ENCODE results near the gene PFDN1. TPM values are rescaled to one million over a fixed set of nuclear protein-coding genes. Genes with fewer than 3 reads are reported as not detected.
A peak's percentile ranks its signal among the peaks of the same experiment; 100 is the strongest.

Gene PFDN1
- total RNA-seq, 1 donor from 2014 or later, result 57.9 TPM

DNA sequence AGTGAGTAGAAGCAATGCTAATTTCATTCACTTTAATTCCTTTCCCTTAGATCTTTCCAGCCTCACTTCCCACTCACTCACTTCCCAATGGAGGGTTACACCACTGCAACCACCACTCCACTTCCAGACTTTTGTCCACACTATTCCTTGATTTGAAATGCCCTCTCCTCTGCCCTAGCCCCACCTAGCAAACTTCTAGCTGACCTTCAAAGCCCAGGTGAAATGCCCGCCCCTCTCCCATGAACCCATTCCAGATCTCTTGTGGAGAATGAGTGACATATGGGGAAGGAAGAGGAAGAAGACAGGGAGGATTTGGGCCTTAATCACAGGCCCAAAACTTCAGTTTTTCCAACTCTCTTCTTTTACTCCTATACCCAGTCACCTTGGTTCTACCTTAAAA lies 37.1 kb downstream of the PFDN1 start:
- DNase-seq (ENCODE audit: extremely low spot score, unreplicated experiment), result no peak
- Mint-ChIP-seq H3K27ac (peak overlapping the region; percentile 37), H3K9me3 (no peaks in the 10 kb centered on the region), H3K4me1 (ENCODE audit: unreplicated experiment) (peaks cover 22% of the 10 kb centered on the region), H3K4me3 (no peak overlapping the region), H3K36me3 (peaks cover 14% of the 10 kb centered on the region), H3K27me3 (no peaks in the 10 kb centered on the region)
- TF ChIP-seq, protein P1, sequence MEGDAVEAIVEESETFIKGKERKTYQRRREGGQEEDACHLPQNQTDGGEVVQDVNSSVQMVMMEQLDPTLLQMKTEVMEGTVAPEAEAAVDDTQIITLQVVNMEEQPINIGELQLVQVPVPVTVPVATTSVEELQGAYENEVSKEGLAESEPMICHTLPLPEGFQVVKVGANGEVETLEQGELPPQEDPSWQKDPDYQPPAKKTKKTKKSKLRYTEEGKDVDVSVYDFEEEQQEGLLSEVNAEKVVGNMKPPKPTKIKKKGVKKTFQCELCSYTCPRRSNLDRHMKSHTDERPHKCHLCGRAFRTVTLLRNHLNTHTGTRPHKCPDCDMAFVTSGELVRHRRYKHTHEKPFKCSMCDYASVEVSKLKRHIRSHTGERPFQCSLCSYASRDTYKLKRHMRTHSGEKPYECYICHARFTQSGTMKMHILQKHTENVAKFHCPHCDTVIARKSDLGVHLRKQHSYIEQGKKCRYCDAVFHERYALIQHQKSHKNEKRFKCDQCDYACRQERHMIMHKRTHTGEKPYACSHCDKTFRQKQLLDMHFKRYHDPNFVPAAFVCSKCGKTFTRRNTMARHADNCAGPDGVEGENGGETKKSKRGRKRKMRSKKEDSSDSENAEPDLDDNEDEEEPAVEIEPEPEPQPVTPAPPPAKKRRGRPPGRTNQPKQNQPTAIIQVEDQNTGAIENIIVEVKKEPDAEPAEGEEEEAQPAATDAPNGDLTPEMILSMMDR (conservative IDR thresholded peaks at IDR 0.05), result no peak

DNA sequence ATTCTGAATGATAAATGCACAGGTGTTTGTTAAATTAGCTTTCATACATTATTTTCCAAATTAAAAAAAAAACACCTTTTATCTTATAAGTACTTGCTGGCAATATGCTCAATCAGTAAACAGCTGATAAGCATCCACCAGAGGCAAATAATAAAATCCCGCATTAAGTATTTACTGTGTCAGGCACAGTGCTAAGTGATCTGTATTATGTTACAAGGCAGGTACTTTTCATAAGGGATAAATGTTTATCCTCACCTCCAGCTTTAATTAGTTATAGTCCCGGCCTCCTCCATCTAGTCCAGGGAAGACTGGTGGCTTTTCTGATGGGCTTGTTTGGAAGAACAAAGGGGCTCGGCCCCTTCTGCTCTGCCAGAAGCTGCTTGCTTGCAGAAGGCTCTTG lies 40.1 kb downstream of the PFDN1 start:
- Mint-ChIP-seq H3K4me1 (ENCODE audit: unreplicated experiment) (peaks cover 23% of the 10 kb centered on the region), H3K36me3 (peaks cover 16% of the 10 kb centered on the region), H3K4me3 (no peak overlapping the region), H3K9me3 (no peaks in the 10 kb centered on the region), H3K27me3 (no peaks in the 10 kb centered on the region), H3K27ac (no peak overlapping the region)
- TF ChIP-seq, protein P1 (conservative IDR thresholded peaks at IDR 0.05), result no peak
- no peak for DNase-seq (ENCODE audit: extremely low spot score, unreplicated experiment)

DNA sequence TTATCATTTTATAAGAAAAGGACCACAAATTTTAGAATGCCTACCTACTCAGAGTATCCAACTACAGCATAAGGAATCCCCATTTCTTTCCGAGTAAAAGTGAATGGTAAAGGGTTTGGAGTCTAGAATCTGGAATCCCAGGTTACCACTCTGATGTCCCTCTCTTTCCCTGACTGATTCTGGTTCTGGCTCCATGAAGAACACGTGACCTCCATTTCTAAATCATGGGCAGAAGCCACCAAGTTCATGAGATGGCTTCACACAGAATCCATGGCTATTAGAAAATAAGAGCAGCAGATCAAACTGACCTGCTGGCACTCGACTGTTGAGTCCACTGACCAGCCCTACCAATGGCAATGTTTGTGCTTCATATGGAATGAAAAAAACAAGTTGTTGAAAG lies 40.7 kb downstream of the PFDN1 start:
- no peak for DNase-seq (ENCODE audit: extremely low spot score, unreplicated experiment)
- H3K27me3 Mint-ChIP-seq, result no peaks in the 10 kb centered on the region
- H3K9me3 Mint-ChIP-seq, result no peaks in the 10 kb centered on the region
- no peak overlapping the region for H3K27ac Mint-ChIP-seq
- no peak overlapping the region for H3K4me3 Mint-ChIP-seq
- H3K36me3 Mint-ChIP-seq, result peaks cover 21% of the 10 kb centered on the region
- H3K4me1 Mint-ChIP-seq (ENCODE audit: unreplicated experiment), result peaks cover 20% of the 10 kb centered on the region
- TF ChIP-seq, protein P1 (conservative IDR thresholded peaks at IDR 0.05), result no peak

GRCh38 chr5:140261403-140262171 lies 41.3 kb downstream of the PFDN1 start:
- DNase-seq (ENCODE audit: extremely low spot score, unreplicated experiment), result no peak
- Mint-ChIP-seq H3K36me3 (peaks cover 20% of the 10 kb centered on the region), H3K27ac (peak overlapping the region; percentile 86), H3K9me3 (no peaks in the 10 kb centered on the region), H3K4me1 (ENCODE audit: unreplicated experiment) (peaks cover 19% of the 10 kb centered on the region), H3K27me3 (no peaks in the 10 kb centered on the region), H3K4me3 (peak overlapping the region; percentile 23)
- TF ChIP-seq, protein P1 (conservative IDR thresholded peaks at IDR 0.05), result no peak

GRCh38 chr5:140260089-140260656 lies 42.7 kb downstream of the PFDN1 start:
- H3K4me3 Mint-ChIP-seq, result no peak overlapping the region
- TF ChIP-seq, protein P1 (conservative IDR thresholded peaks at IDR 0.05), result no peak
- H3K4me1 Mint-ChIP-seq (ENCODE audit: unreplicated experiment), result peaks cover 13% of the 10 kb centered on the region
- no peak for DNase-seq (ENCODE audit: extremely low spot score, unreplicated experiment)
- H3K9me3 Mint-ChIP-seq, result no peaks in the 10 kb centered on the region
- H3K27me3 Mint-ChIP-seq, result no peaks in the 10 kb centered on the region
- peaks cover 12% of the 10 kb centered on the region for H3K36me3 Mint-ChIP-seq
- H3K27ac Mint-ChIP-seq, result no peak overlapping the region
